Stomach smooth muscle (tissue), 2 donors: Measurements from ENCODE around the gene MNAT1.
"Not testable (repeated sequence)": the region's sequence is repeated elsewhere in the genome, so short reads cannot be mapped to it uniquely, and the experiment has no call there.

Experiments used
- H3K27ac ChIP-seq: one replicate; pipeline ENCODE4 v1.7.0; 2013; ENCODE audit warnings: mild to moderate bottlenecking, low read length, inconsistent platforms
- H3K27me3 ChIP-seq, 2 donors: one replicate each; pipeline ENCODE4 v1.7.0; 2013; ENCODE audit warnings: low read length in 2 of 2; ENCODE audit not compliant: insufficient read depth in 2 of 2, control insufficient read depth in 1 of 2
- H3K36me3 ChIP-seq, 2 donors: one replicate each; pipeline ENCODE4 v1.7.0; 2013; ENCODE audit warnings: low read length in 2 of 2; ENCODE audit not compliant: control insufficient read depth in 2 of 2, insufficient read depth in 2 of 2
- H3K4me1 ChIP-seq: one replicate; pipeline ENCODE4 v1.7.0; 2013; ENCODE audit warnings: low read length; ENCODE audit not compliant: control insufficient read depth, insufficient read depth
- H3K4me3 ChIP-seq, 2 donors: one replicate each; pipeline ENCODE4 v1.7.0; 2013; ENCODE audit warnings: low read length in 2 of 2
- H3K9ac ChIP-seq, 2 donors: one replicate each; pipeline ENCODE4 v1.7.0; 2013; ENCODE audit warnings: low read length in 2 of 2, mild to moderate bottlenecking in 1 of 2
- H3K9me3 ChIP-seq, 2 donors: one replicate each; pipeline ENCODE4 v1.7.0; 2013; ENCODE audit warnings: low read length in 2 of 2; ENCODE audit not compliant: control insufficient read depth in 2 of 2
- donor health status: healthy.
- donor health status: Pancreatic carcinoma.

The MNAT1 gene

GRCh38 chr14:60773558-60773957, 39.0 kb downstream of the MNAT1 start:
- no peak overlapping the region for H3K27ac ChIP-seq
- H3K9me3 ChIP-seq = no peaks in the 10 kb centered on the region
- no peak overlapping the region for H3K9ac ChIP-seq

GRCh38 chr14:60775296-60775695, 40.7 kb downstream of the MNAT1 start:
- Histone ChIP-seq H3K27me3 (no peaks in the 10 kb centered on the region), H3K4me3 (no peak overlapping the region), H3K9me3 (no peaks in the 10 kb centered on the region), H3K27ac (no peak overlapping the region), H3K9ac (no peak overlapping the region), H3K36me3 (no peaks in the 10 kb centered on the region), H3K4me1 (no peaks in the 10 kb centered on the region)

More at GRCh38 chr14:60773558-60773957, 39.0 kb downstream of the MNAT1 start:
- H3K4me1 ChIP-seq = no peaks in the 10 kb centered on the region
- no peak overlapping the region for H3K4me3 ChIP-seq
- H3K36me3 ChIP-seq = no peaks in the 10 kb centered on the region
- H3K27me3 ChIP-seq = no peaks in the 10 kb centered on the region

DNA sequence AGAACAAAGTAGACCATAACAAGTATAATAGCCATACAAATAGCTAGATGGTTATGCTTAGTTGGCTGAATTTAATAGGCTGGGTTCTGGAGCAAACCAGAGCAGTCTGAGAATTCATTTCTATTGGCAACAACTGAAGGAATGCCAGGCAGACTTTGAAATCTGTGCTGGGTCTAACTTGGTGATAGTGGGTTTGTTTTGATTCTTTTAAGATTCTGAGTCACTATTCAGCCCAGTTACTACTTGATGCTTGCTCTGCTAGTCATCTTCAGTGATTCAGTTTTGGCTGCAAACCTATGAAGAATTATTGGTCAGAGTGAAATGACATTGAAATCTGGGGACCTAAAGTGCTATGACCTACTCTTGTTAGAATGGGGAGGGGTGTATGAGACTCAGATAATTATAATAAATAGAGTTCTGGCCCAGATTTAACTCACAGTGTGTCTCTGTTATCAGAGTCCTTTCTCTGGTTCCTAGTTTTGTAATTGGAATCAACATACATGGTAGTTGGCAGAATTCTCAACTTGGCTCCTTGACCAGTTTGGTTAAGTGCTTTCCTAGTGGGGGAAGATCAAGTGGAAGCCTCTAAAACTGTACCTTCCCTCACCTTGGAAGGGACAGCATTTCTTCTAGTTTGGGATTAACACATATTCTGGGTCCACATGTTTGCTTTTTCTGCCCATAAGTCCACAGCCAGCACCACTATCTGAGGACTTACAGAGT, 43.5 kb downstream of the MNAT1 start:
- Histone ChIP-seq H3K4me1 (no peaks in the 10 kb centered on the region), H3K27ac (no peak overlapping the region), H3K36me3 (no peaks in the 10 kb centered on the region), H3K4me3 (no peak overlapping the region), H3K27me3 (no peaks in the 10 kb centered on the region), H3K9ac (no peak overlapping the region), H3K9me3 (no peaks in the 10 kb centered on the region)

DNA sequence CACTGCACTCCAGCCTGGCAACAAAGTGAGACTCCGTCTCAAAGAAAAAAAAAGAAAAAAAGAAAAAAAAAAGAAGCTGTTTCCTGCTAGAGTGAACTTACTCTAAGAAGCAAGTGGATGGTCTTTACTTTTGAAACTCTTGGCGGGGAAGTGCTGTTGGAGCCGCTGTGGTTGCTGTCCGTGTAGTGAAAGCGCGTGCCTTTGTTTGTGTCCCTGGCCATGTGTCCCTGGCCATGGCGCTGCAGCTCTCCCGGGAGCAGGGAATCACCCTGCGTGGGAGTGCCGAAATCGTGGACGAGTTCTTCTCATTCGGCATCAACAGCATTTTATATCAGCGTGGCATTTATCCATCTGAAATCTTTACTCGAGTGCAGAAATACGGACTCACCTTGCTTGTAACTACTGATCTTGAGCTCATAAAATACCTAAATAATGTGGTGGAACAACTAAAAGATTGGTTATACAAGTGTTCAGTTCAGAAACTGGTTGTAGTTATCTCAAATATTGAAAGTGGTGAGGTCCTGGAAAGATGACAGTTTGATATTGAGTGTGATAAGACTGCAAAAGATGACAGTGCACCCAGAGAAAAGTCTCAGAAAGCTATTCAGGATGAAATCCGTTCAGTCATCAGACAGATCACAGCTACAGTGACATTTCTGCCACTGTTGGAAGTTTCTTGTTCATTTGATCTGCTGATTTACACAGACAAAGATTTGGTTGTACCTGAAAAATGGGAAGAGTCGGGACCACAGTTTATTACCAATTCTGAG, 45.4 kb downstream of the MNAT1 start:
- not testable (repeated sequence) for H3K36me3 ChIP-seq, H3K4me1 ChIP-seq, H3K9ac ChIP-seq, H3K9me3 ChIP-seq, H3K27ac ChIP-seq, H3K27me3 ChIP-seq, H3K4me3 ChIP-seq

- not testable (repeated sequence) for H3K4me3 ChIP-seq, H3K9me3 ChIP-seq, H3K4me1 ChIP-seq, H3K27me3 ChIP-seq, H3K27ac ChIP-seq, H3K9ac ChIP-seq, H3K36me3 ChIP-seq
Observed at GRCh38 chr14:60780558-60780957, 46.0 kb downstream of the MNAT1 start.

DNA sequence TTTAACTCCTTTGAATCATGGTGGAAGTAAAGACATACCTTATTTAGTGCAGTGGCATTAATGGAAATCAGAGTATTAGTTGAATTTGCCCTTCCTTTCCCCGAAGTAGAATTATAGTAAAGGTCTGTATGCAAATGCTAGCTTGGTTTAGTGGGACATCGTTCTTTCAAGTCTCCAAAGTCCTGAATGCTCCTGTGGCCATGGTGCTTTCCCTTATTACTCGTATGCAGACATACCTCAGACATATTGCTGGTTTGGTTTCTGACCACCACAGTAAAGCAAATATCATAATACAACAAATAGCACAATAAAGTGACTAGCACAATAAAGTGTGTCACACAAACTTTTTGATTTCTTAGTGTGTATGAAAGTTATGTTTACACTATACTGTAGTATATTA, 52.3 kb downstream of the MNAT1 start:
- no peaks in the 10 kb centered on the region for H3K27me3 ChIP-seq

DNA sequence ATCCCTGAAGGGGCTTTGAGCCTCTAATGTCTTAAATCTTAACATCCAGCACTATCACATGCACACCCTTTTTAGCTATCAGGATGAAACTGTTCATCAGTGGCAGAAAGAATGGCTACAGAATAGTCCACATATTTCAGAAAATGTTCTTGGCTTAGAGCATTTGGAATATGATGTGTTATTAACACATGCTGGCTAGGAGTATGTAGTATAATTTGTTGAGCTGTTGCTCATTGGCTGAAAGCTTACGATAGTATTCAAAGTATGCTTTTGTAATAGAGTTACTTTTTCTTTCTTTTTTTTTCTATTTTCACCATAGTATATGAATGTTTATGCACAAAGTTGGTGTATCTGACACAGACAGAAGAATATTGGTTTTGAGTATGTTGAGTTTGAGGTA, 55.1 kb downstream of the MNAT1 start:
- H3K4me3 ChIP-seq = no peak overlapping the region
- no peaks in the 10 kb centered on the region for H3K4me1 ChIP-seq
- no peaks in the 10 kb centered on the region for H3K27me3 ChIP-seq
- no peak overlapping the region for H3K27ac ChIP-seq
- no peaks in the 10 kb centered on the region for H3K9me3 ChIP-seq
- peaks cover 0 to 4% of the 10 kb centered on the region in 2 donors for H3K36me3 ChIP-seq
- no peak overlapping the region for H3K9ac ChIP-seq

More for the DNA sequence above, 52.3 kb downstream of the MNAT1 start:
- Histone ChIP-seq H3K27ac (no peak overlapping the region), H3K4me3 (no peak overlapping the region), H3K9me3 (no peaks in the 10 kb centered on the region), H3K36me3 (peaks cover 0 to 4% of the 10 kb centered on the region in 2 donors), H3K4me1 (no peaks in the 10 kb centered on the region), H3K9ac (no peak overlapping the region)

DNA sequence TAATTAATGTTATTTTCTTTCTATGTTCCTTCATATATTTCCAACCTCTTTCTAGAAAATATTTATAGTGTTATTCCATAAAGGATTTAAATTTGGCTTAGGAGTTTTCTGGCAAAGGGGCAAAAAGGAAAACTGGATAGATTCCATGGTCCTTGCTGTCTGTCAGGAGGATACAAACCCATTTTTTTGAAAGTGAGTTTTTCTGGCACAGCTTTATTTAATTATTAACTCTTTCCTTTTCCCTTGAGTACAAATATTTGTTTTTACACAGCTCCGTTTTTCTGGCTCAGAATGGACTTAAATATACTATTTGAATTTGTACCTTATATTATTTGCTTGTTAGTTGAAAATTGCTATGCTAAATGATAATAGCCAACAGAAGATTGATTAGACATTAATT, 56.3 kb downstream of the MNAT1 start:
- Histone ChIP-seq H3K4me3 (no peak overlapping the region), H3K9me3 (no peaks in the 10 kb centered on the region), H3K27ac (no peak overlapping the region), H3K4me1 (no peaks in the 10 kb centered on the region), H3K27me3 (no peaks in the 10 kb centered on the region), H3K9ac (no peak overlapping the region), H3K36me3 (peaks cover 0 to 4% of the 10 kb centered on the region in 2 donors)

GRCh38 chr14:60796434-60796833, 61.9 kb downstream of the MNAT1 start:
- Histone ChIP-seq H3K9ac (no peak overlapping the region), H3K4me3 (no peak overlapping the region), H3K36me3 (no peaks in the 10 kb centered on the region), H3K27ac (no peak overlapping the region), H3K4me1 (no peaks in the 10 kb centered on the region), H3K27me3 (no peaks in the 10 kb centered on the region), H3K9me3 (no peaks in the 10 kb centered on the region)

GRCh38 chr14:60800409-60800808, 65.8 kb downstream of the MNAT1 start:
- Histone ChIP-seq H3K27me3 (no peaks in the 10 kb centered on the region), H3K4me3 (no peak overlapping the region), H3K27ac (no peak overlapping the region), H3K4me1 (no peaks in the 10 kb centered on the region), H3K36me3 (no peaks in the 10 kb centered on the region), H3K9ac (no peak overlapping the region), H3K9me3 (no peaks in the 10 kb centered on the region)

- H3K9me3 ChIP-seq = no peaks in the 10 kb centered on the region
- no peak overlapping the region for H3K4me3 ChIP-seq
- no peaks in the 10 kb centered on the region for H3K36me3 ChIP-seq
- no peaks in the 10 kb centered on the region for H3K27me3 ChIP-seq
- H3K9ac ChIP-seq = no peak overlapping the region
- H3K4me1 ChIP-seq = no peaks in the 10 kb centered on the region
- H3K27ac ChIP-seq = no peak overlapping the region
Observed at GRCh38 chr14:60803871-60804270, 69.3 kb downstream of the MNAT1 start.
